HG03432 (cell line): ENCODE measurements around the gene CACNG1.

Experiments used
- ATAC-seq: cut with Tn5 transposase; IDR thresholded peaks from one replicate; pipeline ENCODE4 v1.9.1; 2021; ENCODE audit warnings: mild to moderate bottlenecking, moderate library complexity; ENCODE audit not compliant: unreplicated experiment

CACNG1 gene, protein sequence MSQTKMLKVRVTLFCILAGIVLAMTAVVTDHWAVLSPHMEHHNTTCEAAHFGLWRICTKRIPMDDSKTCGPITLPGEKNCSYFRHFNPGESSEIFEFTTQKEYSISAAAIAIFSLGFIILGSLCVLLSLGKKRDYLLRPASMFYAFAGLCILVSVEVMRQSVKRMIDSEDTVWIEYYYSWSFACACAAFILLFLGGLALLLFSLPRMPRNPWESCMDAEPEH

DNA sequence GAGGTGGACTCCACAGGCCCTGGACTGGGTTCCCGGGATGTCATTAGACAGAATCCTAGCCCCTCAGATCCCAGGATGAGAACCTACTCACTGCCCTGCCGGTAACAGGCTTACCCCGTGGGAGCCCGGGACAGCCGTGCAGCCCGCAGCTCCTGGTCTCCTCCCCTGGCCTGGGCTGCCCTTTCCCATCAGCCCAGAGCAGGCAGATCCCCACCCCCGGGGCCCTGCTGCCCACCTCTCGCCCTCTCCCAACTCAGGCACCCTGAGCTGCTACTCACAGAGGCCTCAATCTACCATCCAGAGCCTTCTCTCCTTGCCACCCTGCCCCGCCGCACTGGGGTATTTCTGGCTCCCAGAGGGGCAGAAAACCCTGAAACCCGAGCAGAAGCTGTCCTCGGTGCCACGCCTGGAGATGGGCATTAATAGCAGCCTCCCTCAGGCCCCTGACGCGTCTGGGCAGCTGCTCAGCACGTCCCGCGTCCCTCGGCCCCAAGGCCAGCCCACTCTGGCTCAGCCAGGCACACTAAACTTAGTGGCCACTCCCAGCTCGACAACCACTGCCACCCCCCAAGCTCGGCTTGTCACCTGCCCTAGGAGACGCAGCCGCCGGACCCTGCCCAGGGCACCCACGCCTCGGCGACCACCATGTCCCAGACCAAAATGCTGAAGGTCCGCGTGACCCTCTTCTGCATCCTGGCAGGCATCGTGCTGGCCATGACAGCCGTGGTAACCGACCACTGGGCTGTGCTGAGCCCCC lies at the start of gene CACNG1:
Gene CACNG1 (plus strand): TSS at position 539 of the 757 bp plus-strand sequence. CDS start 107 bp downstream, at position 646.
- no peak for ATAC-seq

DNA sequence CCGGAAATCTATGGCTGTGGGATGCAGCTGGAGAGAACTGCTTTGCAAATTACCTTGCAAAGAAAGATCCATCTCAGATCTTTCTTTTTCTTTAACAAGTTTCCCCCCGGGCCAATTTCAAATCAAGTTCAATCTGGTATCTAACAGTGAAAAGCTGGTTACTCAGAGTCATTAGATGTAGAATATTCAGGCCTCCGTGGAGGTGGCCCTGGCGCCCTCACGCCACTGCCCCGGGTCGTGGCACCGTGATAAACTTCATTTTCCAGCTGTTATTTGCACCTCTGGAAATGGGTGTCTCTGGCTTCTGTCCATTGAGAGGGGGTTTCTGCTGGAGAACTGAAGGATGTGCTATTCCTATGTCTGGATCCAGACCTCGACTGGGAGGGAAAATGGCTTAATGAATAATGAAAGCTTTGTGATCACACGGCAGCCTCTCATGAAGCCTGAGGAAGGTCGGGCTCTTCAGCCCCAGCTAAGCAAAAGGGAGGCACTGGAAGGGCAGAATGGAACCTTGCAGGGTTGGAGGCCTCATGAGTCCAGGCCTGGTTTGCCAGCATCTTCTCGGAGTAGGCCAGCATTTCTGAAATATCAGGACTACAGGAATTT lies 49.3 kb upstream of the CACNG1 start:
- ATAC-seq = no peak

DNA sequence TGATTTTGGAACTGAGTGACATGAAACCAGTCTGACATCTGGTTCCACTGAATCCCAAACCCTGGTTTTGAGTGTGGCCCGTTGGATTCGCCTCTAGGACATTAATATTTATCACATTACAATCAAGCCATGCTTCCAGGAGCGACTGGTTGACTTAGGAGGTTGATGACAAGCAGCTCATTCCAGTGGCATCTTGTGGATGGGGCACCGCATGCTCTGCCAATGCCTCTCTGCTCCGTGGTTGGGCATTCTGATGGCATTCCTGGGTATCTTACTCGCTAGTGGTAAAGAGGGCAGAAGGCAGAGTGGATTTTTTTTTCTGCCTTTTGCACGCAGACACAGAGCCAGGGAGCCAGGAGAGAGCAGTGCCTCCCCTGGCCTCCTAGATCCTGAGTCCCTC lies 48.4 kb upstream of the CACNG1 start:
- ATAC-seq = no peak

DNA sequence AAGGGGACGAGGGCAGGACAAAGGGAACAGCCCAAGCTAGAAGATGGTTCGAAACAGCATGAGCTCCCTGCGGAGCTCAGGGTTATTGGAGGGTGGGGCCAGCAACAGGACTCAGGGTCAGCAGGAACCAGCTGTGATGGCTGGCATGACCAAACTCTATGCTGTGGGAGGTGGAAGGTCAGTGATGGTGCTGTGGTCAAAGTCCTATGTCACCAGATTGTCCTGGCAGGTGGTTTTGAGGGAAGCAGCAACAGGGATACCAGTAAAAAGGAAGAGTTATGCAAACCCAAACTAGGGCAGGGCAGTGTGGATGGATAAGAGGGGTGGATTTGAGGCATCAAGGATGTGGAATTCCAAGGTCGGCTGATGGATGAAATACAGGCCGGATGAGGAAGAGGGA lies 47.4 kb upstream of the CACNG1 start:
- no peak for ATAC-seq

DNA sequence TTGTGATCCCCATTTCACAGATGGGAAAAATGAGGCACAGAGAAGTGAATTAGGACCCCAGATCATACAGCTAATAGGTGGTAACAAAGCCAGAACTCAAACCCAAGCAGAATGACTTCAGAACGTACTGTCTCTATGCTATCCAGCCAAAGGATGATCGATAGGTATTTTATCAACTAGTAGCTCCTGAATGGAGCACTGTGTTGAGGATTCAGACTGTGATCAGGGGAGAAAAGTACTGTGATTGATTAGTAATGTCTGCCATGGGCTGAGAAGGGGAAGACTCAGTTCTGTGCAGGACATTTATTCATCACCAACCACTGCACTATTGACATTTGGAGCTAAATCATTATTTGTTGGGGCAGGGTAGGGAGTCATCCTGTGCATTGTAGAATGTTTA lies 41.1 kb upstream of the CACNG1 start:
- no peak for ATAC-seq

DNA sequence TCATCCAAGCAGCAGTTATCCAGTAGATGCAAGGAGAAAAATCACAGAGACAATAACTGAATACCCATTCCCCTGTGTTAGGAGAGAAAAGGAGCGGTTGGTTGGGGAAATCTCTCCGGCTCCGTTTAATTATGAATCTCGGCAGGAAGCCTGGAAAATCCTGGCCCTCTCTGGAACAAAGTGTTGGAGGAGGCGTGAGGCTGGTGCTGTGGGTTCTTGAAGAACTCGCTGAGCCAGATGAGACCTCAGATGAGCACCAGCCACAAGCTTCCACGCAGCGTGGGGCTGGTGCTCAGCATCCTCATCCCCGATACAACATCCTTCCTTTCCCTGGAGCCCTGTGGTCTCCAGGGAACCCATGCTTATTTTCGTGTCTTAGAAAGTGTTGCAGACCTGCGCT lies 40.2 kb upstream of the CACNG1 start:
- no peak for ATAC-seq

DNA sequence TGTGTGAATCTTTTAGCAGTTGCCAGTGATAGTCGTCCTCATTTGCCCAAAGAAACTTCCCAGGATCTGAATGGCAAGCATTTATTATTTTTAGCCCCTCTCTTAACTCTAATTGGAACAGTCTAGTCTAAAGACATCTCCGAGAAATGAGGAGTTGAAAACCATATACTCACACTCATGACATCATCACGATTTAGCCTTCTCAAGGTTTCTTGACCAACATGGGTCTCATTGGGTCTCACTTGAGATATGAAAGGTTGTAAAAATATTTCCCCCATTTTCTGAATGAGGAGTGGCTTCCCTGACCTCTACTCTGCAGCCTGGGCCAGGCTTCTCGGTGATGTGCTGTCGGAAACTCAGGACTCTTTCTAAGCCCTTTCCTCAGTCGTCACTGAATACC lies 37.1 kb upstream of the CACNG1 start:
- no peak for ATAC-seq

DNA sequence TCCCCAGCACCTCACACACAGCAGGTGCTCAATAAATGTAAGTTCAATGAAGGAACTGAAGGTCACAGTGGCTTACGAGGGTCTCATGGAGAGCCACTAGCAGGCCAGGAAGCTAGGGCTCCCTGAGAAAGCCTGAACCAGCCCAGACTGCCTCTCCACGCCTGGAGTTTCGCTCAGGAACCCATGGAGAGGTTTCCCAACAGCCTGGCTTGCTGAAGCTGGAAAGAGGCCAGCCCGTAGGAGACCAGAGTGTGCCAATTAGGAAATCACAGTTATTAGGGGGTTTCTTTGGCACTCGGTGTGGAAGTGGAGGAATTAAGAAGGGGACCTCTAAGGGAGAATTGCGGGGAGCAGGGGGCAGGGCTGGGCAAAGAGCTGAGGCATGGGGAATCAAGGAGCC lies 36.3 kb upstream of the CACNG1 start:
- ATAC-seq = no peak

DNA sequence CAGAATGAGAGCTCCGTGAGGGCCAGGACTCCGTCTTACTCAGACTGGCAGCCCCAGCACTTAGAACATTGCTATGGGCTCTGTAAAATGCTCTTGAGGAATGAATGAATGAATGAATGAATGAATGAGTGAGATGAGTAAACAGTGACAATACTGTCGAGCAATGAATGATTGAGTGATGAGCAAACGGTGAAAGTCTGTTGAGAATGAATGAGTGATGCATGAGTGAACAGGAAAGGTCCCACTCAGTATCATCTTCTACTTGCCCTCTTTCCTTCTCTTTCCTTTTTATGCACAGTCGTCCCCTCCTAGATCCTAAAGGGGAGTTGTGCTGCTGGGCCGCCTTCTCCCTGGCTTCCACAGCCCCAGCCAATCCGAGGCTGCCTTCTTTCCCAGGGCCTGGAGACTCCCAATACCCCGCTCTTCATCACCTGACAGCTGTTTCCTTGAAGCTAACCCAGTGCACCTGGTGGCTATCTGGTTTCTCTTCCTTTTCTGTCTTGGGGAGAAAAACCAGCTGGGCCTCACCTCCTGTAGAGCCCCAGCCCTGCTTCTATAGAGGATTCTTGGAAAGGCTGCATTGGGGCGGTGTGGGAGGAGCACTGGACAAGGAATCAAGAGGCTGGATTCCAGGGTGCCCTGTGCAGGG lies 32.7 kb upstream of the CACNG1 start:
- ATAC-seq = peak; percentile 55

DNA sequence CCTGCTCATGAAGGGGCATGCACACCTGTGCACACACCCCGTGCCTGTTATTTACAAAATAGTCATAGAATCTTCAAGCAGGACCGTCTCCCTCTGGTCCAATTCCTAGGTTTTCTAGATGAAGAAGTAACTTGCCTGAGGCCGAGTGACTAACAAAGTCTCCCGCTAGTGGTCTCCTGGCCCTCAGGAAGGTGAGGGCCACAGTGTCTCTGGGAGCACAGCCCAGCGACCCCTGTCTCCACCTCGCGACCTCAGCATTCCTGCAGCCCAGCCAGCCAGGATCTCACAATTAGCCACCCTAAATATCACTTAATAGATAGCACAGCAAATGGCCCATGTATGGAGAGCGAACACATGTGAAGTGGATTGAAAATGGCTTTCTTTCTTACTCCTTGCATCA lies 30.5 kb upstream of the CACNG1 start:
- ATAC-seq = no peak

DNA sequence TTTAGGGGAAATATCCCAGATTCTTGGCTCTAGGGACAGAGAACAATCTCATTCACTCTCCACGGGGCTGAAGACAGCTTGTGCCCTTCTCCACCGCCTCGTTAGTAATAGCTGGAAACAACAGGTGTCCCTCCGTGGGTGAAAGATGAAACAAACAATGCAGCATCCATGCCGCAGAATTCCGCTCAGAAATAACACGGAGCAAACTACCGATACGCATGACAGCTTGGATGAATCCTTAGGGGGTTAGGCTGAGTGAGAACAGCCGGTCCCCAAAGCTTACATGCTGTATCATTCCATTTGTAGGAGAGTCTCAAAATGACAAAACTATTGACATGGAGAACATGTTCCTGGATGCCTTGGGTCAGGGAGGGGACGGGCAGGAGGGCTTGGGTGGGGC lies 29.4 kb upstream of the CACNG1 start:
- ATAC-seq = no peak

DNA sequence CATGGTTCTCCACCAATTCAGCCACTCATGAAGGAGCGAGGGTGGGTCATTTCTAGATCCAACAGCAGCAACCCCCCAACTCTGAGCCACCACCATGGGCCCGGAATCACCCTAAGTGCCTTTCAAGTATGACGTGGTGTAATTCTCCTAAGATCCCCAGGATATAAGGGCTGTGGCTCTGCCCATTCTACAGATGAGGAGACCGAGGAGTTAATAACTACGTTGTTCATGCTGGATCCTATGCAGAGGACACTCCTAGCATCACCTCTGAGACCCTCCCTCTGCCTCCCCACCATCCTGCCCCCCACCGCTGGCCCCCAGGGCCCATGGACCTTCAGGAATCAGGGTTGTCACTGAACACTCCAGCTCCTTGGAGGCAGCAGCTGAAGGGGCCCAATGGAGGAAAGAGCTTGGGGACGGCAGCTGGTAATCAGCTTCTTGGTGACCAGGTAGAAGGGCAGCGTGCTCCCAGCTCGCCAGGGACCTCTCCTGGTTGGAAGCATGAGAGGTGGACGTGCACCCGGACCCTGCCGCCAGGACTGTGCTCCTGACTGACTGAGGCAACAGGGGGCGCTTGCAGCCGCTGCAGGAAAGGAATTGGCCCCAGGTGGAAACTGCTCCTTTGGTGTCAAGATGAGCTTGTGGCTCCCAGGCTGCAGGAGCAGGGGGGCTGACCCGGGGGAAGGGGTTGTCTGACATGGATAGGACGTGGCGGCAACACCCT lies 28.2 kb upstream of the CACNG1 start:
- ATAC-seq = no peak

DNA sequence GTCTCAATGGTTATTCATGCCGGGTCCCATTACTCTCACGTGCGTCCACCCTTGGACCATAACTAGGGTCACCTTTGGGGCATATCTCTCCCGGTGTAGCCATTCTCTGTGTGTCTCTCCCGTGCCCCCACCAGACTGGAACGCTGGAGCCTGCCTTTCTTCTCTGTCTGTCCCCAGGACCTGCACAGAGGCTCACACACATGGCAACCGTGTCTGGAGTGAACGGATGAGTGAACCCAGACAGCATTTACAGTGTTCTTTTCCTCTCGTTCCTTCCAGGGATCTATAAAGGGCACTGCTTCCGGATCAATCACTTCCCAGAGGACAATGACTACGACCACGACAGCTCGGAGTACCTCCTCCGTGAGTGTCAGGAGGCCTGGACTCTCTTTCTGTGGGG lies 26.4 kb upstream of the CACNG1 start:
- no peak for ATAC-seq

DNA sequence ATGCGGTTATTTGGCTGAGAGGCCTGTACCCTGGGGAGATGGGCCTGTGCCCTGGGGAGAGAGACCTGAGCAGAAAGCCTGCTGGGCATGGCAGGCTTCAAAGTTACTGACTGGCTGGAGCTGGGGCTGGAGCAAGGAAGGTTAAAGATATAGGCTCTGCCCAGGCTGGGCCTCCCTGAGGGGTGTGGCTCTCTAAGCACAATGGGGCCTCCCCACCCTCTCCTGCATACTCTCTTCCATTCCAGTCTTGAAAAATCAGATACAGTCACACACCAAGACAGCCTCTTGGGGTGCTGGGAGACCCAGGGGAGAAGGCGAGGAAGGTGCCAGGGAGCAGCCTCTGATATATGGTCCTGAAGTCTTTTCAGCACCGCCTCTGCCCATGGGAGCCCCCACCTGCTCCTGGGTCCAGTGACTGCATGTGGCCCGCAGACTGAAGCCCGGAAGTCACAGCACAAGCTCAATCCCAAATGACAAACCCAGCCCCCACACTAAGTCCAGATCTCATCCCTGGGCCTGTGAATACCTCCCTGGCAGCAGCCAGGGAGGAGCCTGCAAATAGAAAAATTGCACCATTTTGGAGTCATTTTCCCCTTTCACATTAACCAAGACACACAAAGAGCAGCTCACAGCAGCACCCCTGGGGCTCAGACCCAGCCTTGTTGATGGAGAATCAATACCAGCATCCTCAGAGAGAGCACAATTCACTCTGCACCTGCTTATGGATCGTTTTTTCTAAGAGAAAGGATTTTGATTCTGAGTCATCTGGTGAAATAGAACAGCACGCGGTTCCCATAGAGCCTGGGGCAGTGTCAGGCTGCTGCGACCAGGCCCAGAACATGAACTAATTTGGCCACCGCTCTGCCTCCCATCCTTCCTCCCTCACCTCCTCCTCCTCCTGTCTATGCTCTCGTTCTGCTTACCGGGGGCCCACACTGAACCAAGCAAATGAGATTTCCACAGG lies 25.6 kb upstream of the CACNG1 start:
- no peak for ATAC-seq

DNA sequence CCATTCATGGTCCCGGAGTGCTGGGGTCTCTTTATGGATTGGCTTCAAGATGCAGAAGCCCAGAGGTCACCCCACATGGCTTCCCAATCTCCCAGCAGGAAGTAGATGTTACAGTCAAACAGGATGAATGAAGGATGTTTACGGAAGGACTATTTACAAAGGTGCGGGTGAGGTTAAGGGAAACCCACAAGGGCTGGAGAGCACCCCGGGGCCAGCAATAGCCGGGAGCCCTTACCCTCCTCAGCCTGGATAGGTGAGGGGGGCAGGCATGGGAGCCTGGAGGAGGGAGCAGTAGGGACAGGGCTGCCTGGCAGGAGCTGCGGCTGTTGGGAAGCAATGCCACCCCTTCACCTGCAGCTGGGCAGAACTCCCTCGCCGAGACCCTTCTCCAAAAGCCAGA lies 24.5 kb upstream of the CACNG1 start:
- no peak for ATAC-seq

DNA sequence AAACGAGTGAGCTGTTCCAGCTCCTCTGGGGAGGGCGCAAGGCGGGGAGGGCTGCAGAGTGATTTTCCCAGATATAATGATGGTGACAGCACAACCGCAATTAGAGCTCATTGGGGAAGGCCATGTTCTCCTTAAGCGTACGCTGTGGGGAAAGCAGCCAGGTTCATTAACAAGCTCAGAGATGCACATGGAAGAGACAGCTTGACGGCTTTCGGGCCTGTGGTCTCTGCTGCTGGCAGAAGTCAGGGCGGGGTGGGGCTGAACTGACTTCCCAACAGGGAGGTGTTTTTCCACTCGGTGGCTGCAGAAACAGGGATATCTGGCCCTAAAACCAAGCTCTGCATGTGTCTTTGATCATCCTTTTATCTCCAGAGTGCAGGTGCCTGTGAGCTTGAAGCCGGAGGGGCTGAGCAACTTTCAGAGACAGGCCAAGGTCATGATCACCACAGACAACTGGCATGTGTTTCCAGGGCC lies 24.0 kb upstream of the CACNG1 start:
- ATAC-seq = no peak

DNA sequence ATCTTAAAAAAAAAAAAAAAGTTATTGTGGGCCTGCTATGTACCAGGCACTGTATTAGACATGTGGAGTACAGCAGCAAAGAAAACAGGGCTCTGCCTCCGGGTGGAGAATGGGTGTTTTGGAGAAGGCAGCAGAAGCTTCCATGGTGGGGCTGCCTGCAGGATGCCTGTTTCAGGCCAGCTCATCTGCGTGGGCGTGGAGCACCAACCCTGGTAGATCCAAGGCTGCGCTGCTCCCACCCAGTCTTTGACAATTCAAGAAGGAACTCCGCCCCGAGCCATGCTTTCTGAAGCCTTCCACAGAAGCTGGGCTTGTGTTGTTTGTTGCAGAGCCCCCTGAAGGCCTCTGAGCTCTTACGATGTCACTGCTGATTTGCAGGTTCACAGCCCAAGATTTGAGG lies 23.2 kb upstream of the CACNG1 start:
- no peak for ATAC-seq

DNA sequence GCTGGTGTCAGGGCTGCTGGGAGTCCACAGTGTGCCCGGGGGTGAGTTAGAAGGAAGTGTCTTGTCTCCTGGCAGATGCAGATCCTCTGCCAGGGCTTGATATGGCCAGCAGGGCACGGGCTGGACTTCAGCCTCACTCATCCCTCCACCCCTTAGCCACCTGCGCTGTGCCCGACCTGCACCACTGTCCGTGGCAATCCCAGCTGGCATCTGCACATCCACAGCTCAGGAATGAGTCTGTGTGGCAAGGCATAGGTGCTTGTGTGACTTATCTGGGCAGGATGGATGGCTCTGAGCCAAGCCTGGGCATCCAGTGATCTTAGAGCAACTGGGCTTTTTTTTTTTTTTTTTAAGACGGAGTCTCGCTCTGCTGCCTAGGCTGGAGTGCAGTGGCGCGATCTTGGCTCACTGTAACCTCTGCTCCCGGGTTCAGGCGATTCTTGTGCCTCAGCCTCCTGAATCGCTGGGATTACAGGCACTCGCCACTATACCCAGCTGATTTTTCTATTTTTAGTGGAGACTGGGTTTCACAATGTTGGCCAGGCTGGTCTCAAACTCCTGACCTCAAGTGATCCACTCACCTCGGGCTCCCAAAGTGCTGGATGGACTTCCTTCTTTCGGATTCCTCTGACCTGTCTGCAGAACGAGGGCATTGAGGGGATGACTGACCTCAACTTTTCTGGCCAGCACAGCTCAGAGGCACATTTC lies 22.5 kb upstream of the CACNG1 start:
- ATAC-seq = no peak

DNA sequence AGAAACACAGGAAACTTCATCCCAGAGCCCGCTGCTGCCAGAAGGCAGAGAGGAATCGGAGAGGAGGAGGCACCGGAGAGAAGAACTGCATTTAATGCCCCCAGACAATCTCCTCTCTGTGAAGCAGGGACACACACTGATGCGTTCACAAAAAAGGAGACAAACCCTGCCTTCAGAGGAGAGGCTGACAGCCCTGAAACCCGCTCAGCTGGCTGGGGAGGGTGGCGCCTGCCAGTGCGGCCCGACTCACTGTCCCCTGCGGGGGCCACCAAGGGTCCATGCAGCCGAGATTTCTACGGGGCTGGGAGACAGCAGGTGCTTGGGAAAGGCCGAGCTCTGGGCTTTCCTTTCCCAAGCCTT lies 21.9 kb upstream of the CACNG1 start:
- ATAC-seq = no peak
